ENCODE data around the gene BCR. TPM values are rescaled to one million over a fixed set of nuclear protein-coding genes. Genes with fewer than 3 reads are reported as not detected.
"Not testable (repeated sequence)": the region's sequence is repeated elsewhere in the genome, so short reads cannot be mapped to it uniquely, and the experiment has no call there.

Gene BCR
- total RNA-seq, 4 donors from 2014 or later = 38.7 to 50.0 (median 47.5) TPM

DNA sequence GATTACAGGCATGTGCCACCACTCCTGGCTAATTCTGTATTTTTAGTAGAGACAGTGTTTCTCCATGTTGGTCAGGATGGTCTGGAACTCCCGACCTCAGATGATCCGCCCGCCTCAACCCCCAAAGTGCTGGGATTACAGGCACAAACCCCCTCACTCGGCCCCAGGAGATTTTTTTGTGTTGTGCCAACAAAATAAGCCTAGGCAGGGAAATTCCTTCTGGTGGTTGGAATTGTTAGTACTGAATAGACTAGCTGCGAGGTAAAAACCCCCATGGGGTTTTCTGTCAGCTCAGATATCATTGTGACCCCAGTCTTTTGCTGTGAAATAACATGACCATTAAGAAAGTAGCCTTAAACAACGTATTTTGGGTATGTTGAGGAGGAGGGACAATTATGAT, 144.9 kb downstream of the BCR start:
- 61 to 72% methylated on average over 5 to 6 of the region's 6 CpGs for WGBS, 2 donors
- DNase-seq = no peak
- no peaks in the 10 kb centered on the region for H3K4me1 ChIP-seq
- intact Hi-C loops (cut with DNase I) = no loop called here
- no peaks in the 10 kb centered on the region for H3K27me3 ChIP-seq
- H3K36me3 ChIP-seq = no peaks in the 10 kb centered on the region
- no peak overlapping the region for H3K27ac ChIP-seq
- no peak for TF ChIP-seq POLR2A (IDR thresholded peaks at IDR 0.05)
- TF ChIP-seq, protein P1, sequence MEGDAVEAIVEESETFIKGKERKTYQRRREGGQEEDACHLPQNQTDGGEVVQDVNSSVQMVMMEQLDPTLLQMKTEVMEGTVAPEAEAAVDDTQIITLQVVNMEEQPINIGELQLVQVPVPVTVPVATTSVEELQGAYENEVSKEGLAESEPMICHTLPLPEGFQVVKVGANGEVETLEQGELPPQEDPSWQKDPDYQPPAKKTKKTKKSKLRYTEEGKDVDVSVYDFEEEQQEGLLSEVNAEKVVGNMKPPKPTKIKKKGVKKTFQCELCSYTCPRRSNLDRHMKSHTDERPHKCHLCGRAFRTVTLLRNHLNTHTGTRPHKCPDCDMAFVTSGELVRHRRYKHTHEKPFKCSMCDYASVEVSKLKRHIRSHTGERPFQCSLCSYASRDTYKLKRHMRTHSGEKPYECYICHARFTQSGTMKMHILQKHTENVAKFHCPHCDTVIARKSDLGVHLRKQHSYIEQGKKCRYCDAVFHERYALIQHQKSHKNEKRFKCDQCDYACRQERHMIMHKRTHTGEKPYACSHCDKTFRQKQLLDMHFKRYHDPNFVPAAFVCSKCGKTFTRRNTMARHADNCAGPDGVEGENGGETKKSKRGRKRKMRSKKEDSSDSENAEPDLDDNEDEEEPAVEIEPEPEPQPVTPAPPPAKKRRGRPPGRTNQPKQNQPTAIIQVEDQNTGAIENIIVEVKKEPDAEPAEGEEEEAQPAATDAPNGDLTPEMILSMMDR (IDR thresholded peaks at IDR 0.05) = no peak
- no peaks in the 10 kb centered on the region for H3K9me3 ChIP-seq
- H3K4me3 ChIP-seq = no peak overlapping the region

DNA sequence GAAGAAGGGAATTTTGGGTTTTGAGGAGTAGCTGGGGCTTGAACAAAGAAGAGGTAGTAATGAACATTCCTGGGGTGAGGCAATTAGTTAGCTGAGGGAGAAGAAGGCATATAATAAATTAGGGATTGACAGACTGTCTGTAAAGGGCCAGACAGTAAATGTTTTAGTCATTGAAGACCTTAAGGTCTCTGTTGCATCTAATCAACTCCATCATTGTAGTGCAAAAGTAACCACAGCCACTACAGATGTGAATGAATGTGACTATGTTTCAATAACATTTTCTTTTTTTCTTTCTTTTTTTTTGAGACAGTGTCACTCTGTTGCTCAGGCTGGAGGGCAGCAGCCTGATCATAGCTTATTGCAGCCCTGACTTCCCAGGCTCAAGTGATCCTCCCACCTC, 153.5 kb downstream of the BCR start:
- H3K9me3 ChIP-seq; H3K4me3 ChIP-seq; intact Hi-C loops (cut with DNase I); DNase-seq; H3K36me3 ChIP-seq; H3K27ac ChIP-seq; H3K4me1 ChIP-seq; H3K27me3 ChIP-seq: not testable (repeated sequence)

DNA sequence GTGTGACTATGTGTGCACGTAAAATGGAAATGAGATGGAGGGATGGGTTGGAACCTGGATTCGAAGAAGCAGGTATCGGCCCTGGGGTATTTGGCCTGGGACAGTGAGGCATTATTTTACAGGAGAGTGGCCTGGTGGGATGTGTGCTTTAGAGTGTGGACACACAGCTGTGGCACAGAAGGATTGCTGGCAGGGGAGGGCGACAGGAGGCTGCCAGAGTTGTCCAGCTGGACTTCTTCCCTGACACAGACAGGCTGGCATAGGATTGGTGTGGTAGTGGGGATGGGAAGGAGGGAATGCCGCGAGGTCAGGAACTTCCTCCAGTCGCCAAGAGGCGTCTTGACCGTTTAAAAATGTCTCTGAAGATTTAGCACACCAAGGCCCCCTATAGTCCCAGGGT, 157.4 kb downstream of the BCR start:
- DNase-seq; H3K36me3 ChIP-seq; H3K9me3 ChIP-seq; intact Hi-C loops (cut with DNase I); H3K4me3 ChIP-seq; H3K27me3 ChIP-seq; H3K4me1 ChIP-seq; H3K27ac ChIP-seq: not testable (repeated sequence)
- WGBS, 2 donors = 82 to 94% methylated on average over 3 of the region's 9 CpGs

DNA sequence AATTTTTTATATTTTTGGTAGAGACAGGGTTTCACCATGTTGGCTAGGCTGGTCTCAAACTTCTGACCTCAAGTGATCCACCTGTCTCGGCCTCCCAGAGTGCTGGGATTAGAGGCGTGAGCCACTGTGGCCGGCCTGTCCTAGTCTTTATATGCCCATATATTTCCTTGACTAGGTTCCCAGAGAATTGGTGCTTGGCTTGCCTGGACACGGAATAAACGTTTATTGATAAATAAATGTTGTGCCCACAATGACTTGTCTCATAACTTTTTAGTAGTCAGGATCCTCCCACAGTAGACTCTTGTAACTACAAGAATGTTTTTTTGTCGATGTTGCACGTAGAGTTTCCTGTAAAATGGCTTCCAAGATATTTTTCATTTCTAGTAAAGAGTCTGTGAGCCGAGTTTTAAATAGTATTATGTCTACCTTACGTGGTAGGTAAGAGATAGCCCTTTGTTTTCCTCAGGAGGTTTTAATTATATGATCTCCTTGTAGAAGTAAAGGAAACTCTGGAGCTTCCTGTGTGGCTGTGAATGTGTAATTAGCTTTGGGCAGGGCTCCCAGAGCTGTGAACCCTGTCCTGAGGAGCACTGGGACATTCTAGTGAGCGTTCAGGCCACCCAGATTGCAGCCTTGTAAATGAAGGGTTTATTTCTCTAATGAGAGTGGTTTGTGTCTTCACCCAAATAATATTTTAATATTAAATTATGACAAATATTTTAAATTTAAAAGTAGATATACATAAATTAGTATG, 161.8 kb downstream of the BCR start:
- H3K4me3 ChIP-seq; H3K36me3 ChIP-seq; H3K4me1 ChIP-seq; H3K27me3 ChIP-seq; intact Hi-C loops (cut with DNase I); H3K9me3 ChIP-seq; H3K27ac ChIP-seq; DNase-seq: not testable (repeated sequence)
- WGBS, 2 donors = 79 to 85% methylated on average over 7 to 10 of the region's 10 CpGs

DNA sequence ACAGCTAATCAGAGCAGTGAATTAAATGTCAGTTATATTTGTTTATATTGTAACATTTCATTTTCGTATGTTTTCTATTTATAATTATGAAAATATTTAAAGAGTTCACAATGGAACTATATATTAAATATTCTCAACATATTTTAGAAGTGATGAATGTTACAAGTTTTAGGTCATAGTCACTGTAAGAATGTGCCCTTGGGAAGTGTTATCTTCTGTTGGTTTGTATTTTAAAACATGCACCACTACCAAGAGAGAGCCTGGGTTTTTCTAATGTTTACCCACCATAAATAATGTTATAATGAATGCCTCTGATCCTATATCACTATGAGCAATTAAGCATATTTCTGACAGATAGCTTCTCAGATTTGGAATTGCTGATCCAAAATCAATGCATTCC, 171.0 kb downstream of the BCR start:
- WGBS, 2 donors = 39 to 51% methylated on average over 1 of the region's 1 CpG
- Histone ChIP-seq H3K4me3 (no peak overlapping the region), H3K9me3 (no peaks in the 10 kb centered on the region), H3K4me1 (no peaks in the 10 kb centered on the region), H3K36me3 (no peaks in the 10 kb centered on the region), H3K27ac (no peak overlapping the region), H3K27me3 (peaks cover 0 to 32% (median 0%) of the 10 kb centered on the region in 4 donors)
- no peak for TF ChIP-seq POLR2A (IDR thresholded peaks at IDR 0.05)
- TF ChIP-seq, protein P1 (IDR thresholded peaks at IDR 0.05) = no peak
- no peak for DNase-seq
- intact Hi-C loops (cut with DNase I) = no loop called here

DNA sequence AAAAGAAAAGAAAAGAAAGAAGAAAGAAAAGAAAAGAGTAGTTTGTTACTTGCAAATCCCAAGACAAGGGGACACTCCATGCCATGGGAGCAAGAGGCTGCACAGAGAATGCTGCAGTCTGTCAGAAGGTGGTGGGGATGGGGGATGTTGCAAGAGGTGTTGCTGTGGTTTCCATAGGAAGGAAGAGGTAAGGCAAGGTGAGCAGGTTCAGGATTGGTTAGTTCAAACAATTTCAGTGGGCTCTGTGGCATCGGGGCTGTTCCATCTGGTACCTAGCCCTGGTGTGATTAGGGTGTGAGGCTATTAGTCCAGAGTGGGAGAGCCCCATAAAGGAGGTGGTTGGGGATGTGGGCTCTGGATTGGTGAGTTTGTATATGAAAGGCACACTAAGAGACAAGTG, 172.7 kb downstream of the BCR start:
- no peak overlapping the region for H3K27ac ChIP-seq
- no peaks in the 10 kb centered on the region for H3K9me3 ChIP-seq
- H3K4me1 ChIP-seq = no peaks in the 10 kb centered on the region
- TF ChIP-seq, protein P1 (IDR thresholded peaks at IDR 0.05) = no peak
- intact Hi-C loops (cut with DNase I) = no loop called here
- no peak for DNase-seq
- no peaks in the 10 kb centered on the region for H3K36me3 ChIP-seq
- 65 to 75% methylated on average over 1 of the region's 1 CpG for WGBS, 2 donors
- no peak overlapping the region for H3K4me3 ChIP-seq
- peaks cover 0 to 32% (median 0%) of the 10 kb centered on the region in 4 donors for H3K27me3 ChIP-seq

DNA sequence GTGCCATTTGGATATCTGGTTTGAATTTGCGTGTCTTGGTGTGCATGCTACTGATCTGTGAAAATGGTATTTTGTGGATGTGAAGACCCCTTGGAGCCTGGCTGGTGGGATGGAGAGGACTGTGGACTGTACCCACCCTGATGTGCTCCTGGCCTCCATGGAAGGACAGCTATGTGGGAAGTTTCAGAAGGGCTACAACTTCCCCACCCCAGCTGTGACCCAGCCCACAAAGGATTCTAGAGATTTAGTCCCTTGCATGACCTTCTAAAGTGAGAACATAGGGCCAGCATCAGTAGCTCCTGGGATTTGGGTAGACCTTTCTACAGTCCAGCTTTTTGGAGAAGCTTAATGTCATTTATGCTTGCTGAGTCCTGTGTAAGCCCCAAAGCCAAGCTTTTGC, 173.4 kb downstream of the BCR start:
- no peaks in the 10 kb centered on the region for H3K4me1 ChIP-seq
- WGBS, 2 donors = 89 to 92% methylated on average over 1 of the region's 1 CpG
- no peaks in the 10 kb centered on the region for H3K9me3 ChIP-seq
- H3K4me3 ChIP-seq = no peak overlapping the region
- no peaks in the 10 kb centered on the region for H3K36me3 ChIP-seq
- peaks cover 0 to 32% (median 0%) of the 10 kb centered on the region in 4 donors for H3K27me3 ChIP-seq
- intact Hi-C loops (cut with DNase I) = no loop called here
- no peak for TF ChIP-seq POLR2A (IDR thresholded peaks at IDR 0.05)
- TF ChIP-seq, protein P1 (IDR thresholded peaks at IDR 0.05) = no peak
- no peak overlapping the region for H3K27ac ChIP-seq
- DNase-seq = no peak
